GM12873 (cell line): ENCODE results near the gene ARL6IP4.

ENCODE experiments used
- TF ChIP-seq, protein P1 (sequence below): IDR thresholded peaks from 2 replicates; pipeline ENCODE4 v1.5.1; 2012; ENCODE audit warnings: low read depth, mild to moderate bottlenecking, moderate library complexity, low read length, control low read depth; ENCODE audit not compliant: insufficient read depth; ENCODE audit errors: missing control alignments

The ARL6IP4 gene

DNA sequence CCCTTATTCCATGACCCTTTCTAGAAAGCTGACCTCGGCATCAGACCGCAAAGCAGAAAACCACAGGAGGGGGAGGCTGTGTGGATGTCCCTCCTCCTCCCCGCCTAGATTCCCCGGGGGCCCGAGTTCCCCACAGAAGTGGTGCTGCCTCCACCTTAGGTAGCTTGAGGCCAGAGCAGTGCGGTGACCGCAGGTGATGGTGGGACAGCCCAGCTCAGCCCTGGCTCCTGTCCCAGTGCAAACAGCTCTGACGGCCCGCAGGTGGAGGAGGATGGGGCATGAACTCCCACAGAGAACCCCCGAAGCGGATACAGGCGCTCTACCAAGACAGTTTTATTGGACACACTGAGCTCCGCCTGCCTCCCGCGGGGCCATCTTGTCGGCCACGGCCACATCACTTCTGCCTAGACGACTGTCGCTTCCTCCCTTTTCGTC is 19.5 kb downstream of the ARL6IP4 start:
- TF ChIP-seq, protein P1, sequence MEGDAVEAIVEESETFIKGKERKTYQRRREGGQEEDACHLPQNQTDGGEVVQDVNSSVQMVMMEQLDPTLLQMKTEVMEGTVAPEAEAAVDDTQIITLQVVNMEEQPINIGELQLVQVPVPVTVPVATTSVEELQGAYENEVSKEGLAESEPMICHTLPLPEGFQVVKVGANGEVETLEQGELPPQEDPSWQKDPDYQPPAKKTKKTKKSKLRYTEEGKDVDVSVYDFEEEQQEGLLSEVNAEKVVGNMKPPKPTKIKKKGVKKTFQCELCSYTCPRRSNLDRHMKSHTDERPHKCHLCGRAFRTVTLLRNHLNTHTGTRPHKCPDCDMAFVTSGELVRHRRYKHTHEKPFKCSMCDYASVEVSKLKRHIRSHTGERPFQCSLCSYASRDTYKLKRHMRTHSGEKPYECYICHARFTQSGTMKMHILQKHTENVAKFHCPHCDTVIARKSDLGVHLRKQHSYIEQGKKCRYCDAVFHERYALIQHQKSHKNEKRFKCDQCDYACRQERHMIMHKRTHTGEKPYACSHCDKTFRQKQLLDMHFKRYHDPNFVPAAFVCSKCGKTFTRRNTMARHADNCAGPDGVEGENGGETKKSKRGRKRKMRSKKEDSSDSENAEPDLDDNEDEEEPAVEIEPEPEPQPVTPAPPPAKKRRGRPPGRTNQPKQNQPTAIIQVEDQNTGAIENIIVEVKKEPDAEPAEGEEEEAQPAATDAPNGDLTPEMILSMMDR = no peak

DNA sequence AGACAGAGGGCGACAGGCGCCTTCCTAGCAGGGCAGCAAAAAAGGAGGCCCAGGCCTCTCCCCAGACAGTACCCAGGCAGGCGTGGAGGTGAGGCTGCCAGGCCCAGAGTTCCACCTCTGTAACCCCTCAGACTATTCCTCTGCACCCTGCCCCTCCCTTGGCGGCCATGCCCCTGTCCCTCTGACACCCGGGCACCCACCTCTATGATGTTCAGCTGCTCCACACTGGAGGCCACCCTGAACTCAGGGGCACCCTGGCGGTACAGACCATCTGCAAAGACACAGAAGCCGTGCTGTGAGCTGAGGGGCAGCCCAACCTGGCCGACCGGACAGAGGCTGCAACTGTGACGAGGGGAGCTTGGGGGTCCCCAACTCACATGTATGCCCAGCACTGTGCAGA is 20.1 kb downstream of the ARL6IP4 start:
- TF ChIP-seq, protein P1 = no peak

DNA sequence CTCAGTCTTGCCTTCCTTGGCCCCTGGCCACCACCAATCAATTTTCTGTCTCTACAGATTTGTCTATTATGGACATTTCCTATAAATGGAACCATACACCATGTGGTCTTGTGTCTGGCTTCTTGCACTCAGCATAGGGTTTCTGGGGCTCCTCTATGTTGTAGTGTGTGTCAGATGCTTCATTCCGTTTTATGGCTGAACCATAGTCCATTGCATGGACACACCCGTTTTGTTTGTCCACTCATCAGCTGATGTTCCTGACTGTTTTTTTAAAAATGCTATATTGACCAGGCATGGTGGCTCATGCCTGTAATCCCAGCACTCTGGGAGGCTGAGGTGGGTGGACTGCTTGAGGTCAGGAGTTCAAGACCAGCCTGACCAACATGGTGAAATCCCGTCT is 21.0 kb downstream of the ARL6IP4 start:
- TF ChIP-seq, protein P1 = no peak

DNA sequence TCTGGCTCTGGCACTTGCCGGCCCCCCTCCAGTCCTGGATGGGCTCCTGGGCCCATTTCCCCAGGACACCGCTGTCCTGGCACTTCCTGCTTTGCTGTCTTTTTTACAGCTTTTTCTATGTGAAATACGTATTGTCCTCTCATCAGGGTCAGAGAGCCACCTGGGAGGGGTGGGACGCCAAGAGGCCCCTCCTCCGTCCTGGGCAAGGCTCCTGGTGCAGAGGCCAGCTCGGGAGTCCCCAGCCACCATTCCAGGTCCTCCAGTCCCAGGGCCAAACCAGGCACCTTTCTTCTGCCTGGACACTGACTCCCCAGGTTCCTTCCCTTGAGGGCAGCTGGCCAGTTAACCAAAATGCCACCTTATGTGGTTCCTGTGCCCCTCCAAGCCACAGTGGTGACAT is 22.8 kb downstream of the ARL6IP4 start:
- TF ChIP-seq, protein P1 = no peak

DNA sequence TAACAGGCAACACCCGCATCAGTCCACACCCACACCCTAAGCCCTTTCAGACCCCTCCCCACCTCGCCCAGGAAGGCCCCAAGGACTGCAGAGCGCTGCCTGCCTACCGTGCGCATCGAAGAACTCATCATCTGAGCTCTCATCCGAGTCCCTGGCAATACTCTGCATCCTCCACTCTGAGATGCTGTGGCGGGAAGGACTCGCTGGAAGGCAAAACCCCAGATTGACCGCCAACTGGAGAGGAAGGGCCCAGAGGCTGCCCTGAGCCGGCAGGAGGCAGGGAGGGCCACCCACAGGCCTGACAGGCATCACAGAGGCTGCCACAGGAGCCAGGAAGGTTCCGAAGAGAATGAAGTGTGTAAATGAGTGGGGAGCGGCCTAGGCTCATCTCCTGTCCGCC is 23.8 kb downstream of the ARL6IP4 start:
- TF ChIP-seq, protein P1 = no peak

DNA sequence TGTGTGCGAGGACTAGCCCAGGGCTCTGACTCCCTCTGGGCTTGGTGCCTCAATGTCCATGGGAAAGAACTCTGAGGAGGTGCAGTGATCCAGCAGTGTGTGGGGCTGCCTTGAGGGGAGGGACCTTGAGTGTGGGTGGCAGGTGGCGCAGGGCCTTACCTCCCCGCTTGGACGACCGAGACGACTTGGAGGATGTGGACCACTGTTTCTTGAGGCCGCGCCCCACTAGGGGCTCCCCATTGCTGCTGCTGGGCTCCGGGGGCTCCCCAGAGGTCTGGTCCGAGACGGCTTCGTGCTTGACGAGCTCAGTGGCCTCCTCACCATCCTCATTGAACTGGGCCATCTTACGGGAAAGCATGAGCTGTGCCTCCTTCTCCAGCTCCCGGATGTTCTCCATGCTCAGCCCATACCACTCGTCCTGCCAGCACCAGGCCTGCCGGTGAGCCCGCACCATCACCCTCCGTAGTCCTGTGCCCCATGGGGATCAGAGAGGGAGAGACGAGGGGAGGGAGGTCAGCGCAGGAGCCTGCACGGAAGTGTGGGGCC is 24.7 kb downstream of the ARL6IP4 start:
- TF ChIP-seq, protein P1 = no peak

DNA sequence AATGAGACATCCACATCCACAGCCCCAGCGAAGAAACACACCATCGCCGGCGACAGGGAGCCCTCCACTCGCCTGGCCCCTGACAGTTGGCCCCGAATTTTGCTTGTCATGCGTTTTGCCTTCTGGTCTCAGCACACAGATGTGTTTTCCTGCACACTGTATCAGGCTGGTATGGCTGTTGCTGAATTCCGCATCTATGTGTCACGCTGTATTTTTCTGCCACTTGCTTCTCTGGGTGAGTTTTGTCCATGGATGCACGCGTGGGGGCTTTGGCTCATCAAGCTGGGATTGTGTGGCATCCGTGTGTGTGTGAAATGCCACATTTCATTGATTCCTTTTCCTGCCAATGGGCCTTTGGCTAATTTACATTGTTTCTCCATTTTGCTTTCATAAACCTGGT is 26.5 kb downstream of the ARL6IP4 start:
- TF ChIP-seq, protein P1 = no peak
